ENCODE results near the gene MEGF6. TPM values are rescaled to one million over a fixed set of nuclear protein-coding genes. Genes with fewer than 3 reads are reported as not detected.

MEGF6 gene
- total RNA-seq, 1 donor: 2.2 TPM

GRCh38 chr1:3485016-3485415 is 126.3 kb downstream of the MEGF6 start:
- DNase-seq (ENCODE audit: low read depth): no peak
- TF ChIP-seq CTCF (IDR thresholded peaks at IDR 0.05; ENCODE audit: insufficient read depth, low read depth, low read length): no peak
- no peak overlapping the region for H3K4me3 ChIP-seq (ENCODE audit: low read depth, low read length)

GRCh38 chr1:3483801-3484444 is 127.4 kb downstream of the MEGF6 start:
- TF ChIP-seq CTCF (IDR thresholded peaks at IDR 0.05; ENCODE audit: insufficient read depth, low read depth, low read length): peak; percentile 92
- no peak overlapping the region for H3K4me3 ChIP-seq (ENCODE audit: low read depth, low read length)
- DNase-seq (ENCODE audit: low read depth): peak; percentile 20

- DNase-seq (ENCODE audit: low read depth): no peak
- TF ChIP-seq CTCF (IDR thresholded peaks at IDR 0.05; ENCODE audit: insufficient read depth, low read depth, low read length): no peak
- H3K4me3 ChIP-seq (ENCODE audit: low read depth, low read length): no peak overlapping the region
Measured at GRCh38 chr1:3483380-3483779, 127.9 kb downstream of the MEGF6 start.

- DNase-seq (ENCODE audit: low read depth): no peak
- H3K4me3 ChIP-seq (ENCODE audit: low read depth, low read length): no peak overlapping the region
- no peak for TF ChIP-seq CTCF (IDR thresholded peaks at IDR 0.05; ENCODE audit: insufficient read depth, low read depth, low read length)
Measured at GRCh38 chr1:3482378-3482849, 128.9 kb downstream of the MEGF6 start.

GRCh38 chr1:3481836-3482375 is 129.4 kb downstream of the MEGF6 start:
- no peak overlapping the region for H3K4me3 ChIP-seq (ENCODE audit: low read depth, low read length)
- no peak for DNase-seq (ENCODE audit: low read depth)
- TF ChIP-seq CTCF (IDR thresholded peaks at IDR 0.05; ENCODE audit: insufficient read depth, low read depth, low read length): no peak

- no peak for TF ChIP-seq CTCF (IDR thresholded peaks at IDR 0.05; ENCODE audit: insufficient read depth, low read depth, low read length)
- no peak for DNase-seq (ENCODE audit: low read depth)
- H3K4me3 ChIP-seq (ENCODE audit: low read depth, low read length): no peak overlapping the region
Measured at GRCh38 chr1:3481046-3481445, 130.3 kb downstream of the MEGF6 start.

- DNase-seq (ENCODE audit: low read depth): no peak
- no peak overlapping the region for H3K4me3 ChIP-seq (ENCODE audit: low read depth, low read length)
- TF ChIP-seq CTCF (IDR thresholded peaks at IDR 0.05; ENCODE audit: insufficient read depth, low read depth, low read length): no peak
Measured at GRCh38 chr1:3480369-3480719, 131.0 kb downstream of the MEGF6 start.
